ENCODE data around the gene CSTA.

DNA sequence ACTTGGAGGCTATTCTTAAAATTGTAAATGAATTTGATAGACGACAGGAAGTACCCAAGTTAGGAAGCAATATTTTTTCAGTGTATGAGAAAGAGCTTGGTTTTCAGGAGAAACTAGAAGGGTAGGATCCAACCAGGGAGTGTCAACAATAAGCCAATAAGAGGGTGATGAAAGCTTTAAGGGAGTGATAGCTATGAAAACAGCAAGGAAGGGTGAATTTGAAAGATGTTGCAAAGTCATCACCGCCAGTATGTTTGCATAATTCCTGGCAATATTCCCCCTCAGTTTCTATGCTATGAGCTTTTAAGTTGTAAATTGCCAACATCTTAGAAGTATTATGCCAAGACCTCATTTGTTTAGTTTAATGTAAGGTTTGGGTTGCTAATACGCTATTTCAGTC is 11.8 kb upstream of the CSTA start:
- TF ChIP-seq RNF2 (IDR thresholded peaks at IDR 0.05; ENCODE audit: borderline replicate concordance, low read depth, low read length, missing control alignments, poor library complexity, severe bottlenecking) (no peak), GABPA (IDR thresholded peaks at IDR 0.05; ENCODE audit: borderline replicate concordance, insufficient read depth, low read length) (no peak), JUN (IDR thresholded peaks at IDR 0.05; ENCODE audit: low read depth, low read length) (no peak), YY1 (IDR thresholded peaks at IDR 0.05; ENCODE audit: low read depth, low read length) (no peak), HDAC6 (IDR thresholded peaks at IDR 0.05; ENCODE audit: low read depth, low read length) (no peak), HDAC2 (IDR thresholded peaks at IDR 0.05; ENCODE audit: borderline replicate concordance in 1 of 2, low read depth in 2 of 2, low read length in 2 of 2) (no peak), EP300 (IDR thresholded peaks at IDR 0.05; ENCODE audit: borderline replicate concordance in 1 of 2, low read depth in 2 of 2, low read length in 2 of 2) (no peak), POLR2A (IDR thresholded peaks at IDR 0.05; ENCODE audit: control extremely low read depth in 1 of 2, low read depth in 2 of 2, low read length in 2 of 2) (no peak)
- TF ChIP-seq, protein P1, sequence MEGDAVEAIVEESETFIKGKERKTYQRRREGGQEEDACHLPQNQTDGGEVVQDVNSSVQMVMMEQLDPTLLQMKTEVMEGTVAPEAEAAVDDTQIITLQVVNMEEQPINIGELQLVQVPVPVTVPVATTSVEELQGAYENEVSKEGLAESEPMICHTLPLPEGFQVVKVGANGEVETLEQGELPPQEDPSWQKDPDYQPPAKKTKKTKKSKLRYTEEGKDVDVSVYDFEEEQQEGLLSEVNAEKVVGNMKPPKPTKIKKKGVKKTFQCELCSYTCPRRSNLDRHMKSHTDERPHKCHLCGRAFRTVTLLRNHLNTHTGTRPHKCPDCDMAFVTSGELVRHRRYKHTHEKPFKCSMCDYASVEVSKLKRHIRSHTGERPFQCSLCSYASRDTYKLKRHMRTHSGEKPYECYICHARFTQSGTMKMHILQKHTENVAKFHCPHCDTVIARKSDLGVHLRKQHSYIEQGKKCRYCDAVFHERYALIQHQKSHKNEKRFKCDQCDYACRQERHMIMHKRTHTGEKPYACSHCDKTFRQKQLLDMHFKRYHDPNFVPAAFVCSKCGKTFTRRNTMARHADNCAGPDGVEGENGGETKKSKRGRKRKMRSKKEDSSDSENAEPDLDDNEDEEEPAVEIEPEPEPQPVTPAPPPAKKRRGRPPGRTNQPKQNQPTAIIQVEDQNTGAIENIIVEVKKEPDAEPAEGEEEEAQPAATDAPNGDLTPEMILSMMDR (IDR thresholded peaks at IDR 0.05; ENCODE audit: control extremely low read depth in 1 of 3, insufficient read depth in 1 of 3, low read depth in 1 of 3, low read length in 3 of 3) = no peak

All from H1 (cell line).